CD4-positive, alpha-beta T cell treated with Interleukin-12 subunit alpha and Interleukin-12 subunit beta, for 1 hour (primary cell): Measurements from ENCODE around the gene RGS6.

Experiments used
- DNase-seq: peaks from one replicate; pipeline ENCODE4 v3.0.0-alpha.2; 2020

The RGS6 gene

GRCh38 chr14:72513346-72513745 is 581.1 kb downstream of the RGS6 start:
- DNase-seq, result no peak

- DNase-seq, result peak; percentile 21
Observed at GRCh38 chr14:72513965-72514659, 581.9 kb downstream of the RGS6 start.

DNA sequence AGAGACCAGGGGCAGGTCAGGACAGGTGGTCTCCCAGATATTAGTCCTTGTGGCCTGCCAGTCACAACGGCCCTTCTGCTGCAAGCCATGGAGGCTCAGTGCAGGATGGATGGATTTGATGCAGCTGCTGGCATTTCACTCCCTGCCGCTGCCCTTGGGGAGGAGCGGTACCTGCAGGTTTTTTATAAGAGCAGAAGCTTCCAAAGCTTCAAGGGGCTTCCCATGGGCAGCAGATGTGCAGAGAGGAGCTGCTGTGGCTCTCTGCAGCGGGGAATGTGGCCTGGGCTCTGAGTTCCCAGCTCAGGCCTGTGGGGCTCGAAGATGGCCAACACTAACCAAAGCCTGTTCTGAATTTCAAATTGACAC is 582.4 kb downstream of the RGS6 start:
- DNase-seq, result no peak

GRCh38 chr14:72515779-72516770 is 583.8 kb downstream of the RGS6 start:
- no peak for DNase-seq

DNA sequence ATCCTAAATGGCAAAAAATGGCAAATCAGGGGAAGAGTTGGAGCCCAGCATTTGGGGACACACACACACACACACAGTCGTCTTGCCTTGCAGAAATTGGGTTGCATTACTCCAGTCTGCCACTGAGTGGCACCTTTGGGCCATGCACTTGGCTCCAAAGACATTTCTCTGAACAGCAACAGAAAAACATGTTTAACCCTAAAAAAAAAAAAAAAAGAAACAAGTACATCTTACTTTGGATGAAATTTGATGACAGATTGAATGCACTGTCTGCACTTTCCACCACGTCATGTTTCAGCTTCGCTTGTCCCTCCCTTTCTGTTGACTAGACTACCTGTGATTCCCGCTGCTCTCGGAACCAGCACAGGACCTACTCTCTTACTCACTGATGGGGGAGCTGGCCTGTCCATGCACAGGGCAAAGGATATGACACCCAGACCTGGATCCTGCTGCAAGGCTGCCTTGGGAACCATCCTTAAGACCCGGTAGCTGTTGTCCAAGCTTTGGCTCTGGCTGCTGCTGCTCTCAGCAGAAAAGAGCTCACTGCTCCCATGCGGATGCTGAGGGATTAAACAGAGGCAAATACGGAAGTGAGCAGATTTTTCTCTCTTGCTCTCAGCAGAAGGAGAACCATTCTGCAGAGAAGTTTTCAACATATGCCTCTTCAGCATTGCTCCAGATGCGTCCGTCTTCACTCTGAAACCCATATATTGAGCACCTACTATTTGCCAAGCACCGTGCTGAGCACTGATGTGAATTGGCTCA is 584.9 kb downstream of the RGS6 start:
- peak; percentile 78 for DNase-seq

- DNase-seq, result no peak
Observed at GRCh38 chr14:72517736-72518135, 585.5 kb downstream of the RGS6 start.

- DNase-seq, result peak; percentile 57
Observed at GRCh38 chr14:72518809-72519377, 586.7 kb downstream of the RGS6 start.

GRCh38 chr14:72519543-72519942 is 587.3 kb downstream of the RGS6 start:
- DNase-seq, result no peak

DNA sequence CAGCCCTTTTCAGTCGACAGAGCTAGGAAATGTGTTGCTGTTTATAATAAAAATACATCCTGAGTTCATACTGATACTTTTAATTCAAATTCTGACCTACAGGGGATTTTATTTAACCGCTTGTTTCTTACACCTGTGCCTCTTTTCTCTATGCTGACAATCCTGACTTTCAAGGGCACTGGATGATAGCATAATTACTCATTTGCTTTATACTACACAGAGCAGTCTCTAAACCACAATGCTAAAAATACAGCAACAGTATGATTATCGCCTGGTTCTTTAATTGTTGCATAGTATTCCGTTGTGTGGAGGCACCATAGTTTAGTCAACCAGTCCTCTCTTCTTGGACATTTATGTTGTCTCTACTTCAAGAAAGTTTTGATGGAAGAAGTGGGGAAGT is 588.8 kb downstream of the RGS6 start:
- DNase-seq, result no peak

- DNase-seq, result no peak
Observed at GRCh38 chr14:72521968-72522741, 589.9 kb downstream of the RGS6 start.

DNA sequence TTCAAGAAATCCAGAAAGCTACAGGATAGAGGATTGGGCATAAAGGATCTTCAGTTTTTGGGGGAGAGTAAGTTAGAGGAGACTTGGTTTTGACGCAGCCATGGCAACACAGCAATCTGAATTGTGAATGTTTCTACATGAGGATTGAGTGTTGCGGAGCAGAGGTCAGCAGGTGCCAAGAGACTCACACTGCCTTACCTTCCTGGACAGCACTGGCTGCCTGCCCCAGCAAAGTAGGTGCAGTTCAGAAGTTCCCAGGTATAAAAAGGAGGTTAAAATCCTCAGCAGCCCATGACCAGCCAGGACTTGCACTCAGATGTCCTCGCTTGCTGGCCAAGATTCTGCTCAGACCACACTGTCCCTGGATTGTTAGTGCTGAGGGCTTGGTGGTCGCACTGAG is 590.6 kb downstream of the RGS6 start:
- no peak for DNase-seq

GRCh38 chr14:72523424-72524294 is 591.4 kb downstream of the RGS6 start:
- DNase-seq, result no peak

DNA sequence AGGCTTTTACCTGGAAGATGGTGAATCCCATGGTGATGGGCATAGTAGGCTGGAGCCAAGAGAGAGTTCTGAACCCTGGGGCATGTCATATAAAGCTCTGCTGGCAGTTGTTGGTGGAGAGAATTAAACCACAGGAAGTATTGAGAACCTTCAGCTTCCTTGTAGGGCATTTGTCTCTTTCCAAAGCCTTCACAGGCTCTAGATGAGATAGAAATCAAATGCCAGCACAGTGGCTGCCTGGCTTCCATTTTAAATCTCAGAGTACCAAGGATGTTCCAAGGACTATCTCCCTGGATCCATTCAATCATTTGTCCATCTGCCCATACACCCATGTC is 592.0 kb downstream of the RGS6 start:
- DNase-seq, result no peak

- no peak for DNase-seq
Observed at GRCh38 chr14:72525087-72525915, 593.1 kb downstream of the RGS6 start.

DNA sequence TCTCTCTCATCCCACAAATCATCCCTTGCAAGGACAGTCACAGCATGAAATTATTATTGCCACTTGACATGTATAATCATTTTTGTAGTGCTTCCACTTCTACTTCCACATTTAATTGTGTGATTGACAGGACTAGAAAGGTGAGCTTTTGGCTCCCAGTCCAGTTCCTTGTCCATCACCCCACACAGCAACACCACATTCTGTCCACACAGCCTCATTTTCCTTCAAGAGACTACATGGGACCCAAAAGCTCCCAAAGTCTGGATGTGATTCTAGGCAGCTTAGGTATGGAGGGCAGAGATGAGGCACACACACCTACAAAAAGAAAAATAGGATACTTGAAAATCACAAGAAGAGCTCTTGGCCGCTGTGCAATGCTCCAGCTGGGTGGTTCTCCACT is 595.4 kb downstream of the RGS6 start:
- DNase-seq, result no peak

GRCh38 chr14:72528059-72528862 is 596.0 kb downstream of the RGS6 start:
- DNase-seq, result no peak

GRCh38 chr14:72528863-72529175 is 596.6 kb downstream of the RGS6 start:
- no peak for DNase-seq

GRCh38 chr14:72532686-72533454 is 600.6 kb downstream of the RGS6 start:
- no peak for DNase-seq

- DNase-seq, result peak; percentile 42
Observed at GRCh38 chr14:72535485-72535884, 603.3 kb downstream of the RGS6 start.
